Endothelial cell of umbilical vein (primary cell): ENCODE data around the gene LYZL4. TPM values are rescaled to one million over a fixed set of nuclear protein-coding genes. Genes with fewer than 3 reads are reported as not detected.

Experiments used
- BruUV-seq: library from RNA; stranded (reverse); fragments of 400-500 nt; replicated peaks from 2 replicates; lab custom pipeline; 2021; lab: Mats Ljungman, UMichigan
- CTCF ChIA-PET: fragments of 300-600, 350-600 bp; sonication (Branson Sonifier 250); formaldehyde crosslinking; loops from one replicate; lab custom pipeline; 2021; ENCODE audit warnings: antibody characterized with exemption, inconsistent platforms; lab: Charles Lee
- POLR2A ChIA-PET: fragments of 300-600, 350-600 bp; sonication (Branson Sonifier 250); formaldehyde crosslinking; loops from one replicate; lab custom pipeline; 2021; ENCODE audit warnings: antibody characterized with exemption, inconsistent platforms; lab: Charles Lee
- DNase-seq: peaks from one replicate; pipeline ENCODE4 v3.0.0-alpha.2; 2011; ENCODE audit warnings: low read depth, low spot score
- FAIRE-seq: peaks from 2 replicates; lab custom pipeline; 2011; peaks lifted over from hg19 to GRCh38; lab: Jason Lieb, UNC
- H2AFZ ChIP-seq: 2 replicates; pipeline ENCODE4 v1.6.0; 2012; ENCODE audit warnings: low read depth, low read length, control low read depth, inconsistent platforms
- H3K27ac ChIP-seq: 2 replicates; pipeline ENCODE4 v1.5.1; 2011; ENCODE audit warnings: low read depth, mild to moderate bottlenecking, control low read depth, low read length, moderate library complexity; ENCODE audit not compliant: insufficient read depth
- H3K27me3 ChIP-seq, 2 experiments: 2 replicates each; pipeline versions ENCODE4 v1.6.0 to v1.6.1; 2011; ENCODE audit warnings: low read length in 2 of 2, mixed read lengths in 1 of 2; ENCODE audit not compliant: control insufficient read depth in 2 of 2, insufficient read depth in 2 of 2
- H3K36me3 ChIP-seq, 2 experiments: 2 replicates in 1 of 2; 3 replicates in 1 of 2; pipeline ENCODE4 v1.5.1; 2011; ENCODE audit warnings: low read length in 2 of 2, mild to moderate bottlenecking in 1 of 2, moderate library complexity in 1 of 2; ENCODE audit not compliant: control insufficient read depth in 2 of 2, insufficient read depth in 2 of 2; ENCODE audit errors: extremely low read depth in 1 of 2
- H3K4me1 ChIP-seq: 3 replicates; pipeline ENCODE4 v1.5.1; 2011; ENCODE audit warnings: mild to moderate bottlenecking, low read length; ENCODE audit not compliant: control insufficient read depth, insufficient read depth; ENCODE audit errors: extremely low read depth
- H3K4me2 ChIP-seq: 2 replicates; pipeline ENCODE4 v1.6.1; 2011; ENCODE audit warnings: low read length, control low read depth, mixed read lengths; ENCODE audit not compliant: insufficient read depth
- H3K4me3 ChIP-seq, 3 experiments: fragments of 200-600 bp in 1 of 3; sonication (generic), shearing (Covaris generic) in 1 of 3; replicated peaks in 1 of 3; 2 replicates each; pipeline ENCODE4 v1.5.1; 2011 to 2016; ENCODE audit warnings: control low read depth in 3 of 3, low read length in 3 of 3, mild to moderate bottlenecking in 2 of 3, inconsistent platforms in 1 of 3, low read depth in 1 of 3, moderate library complexity in 1 of 3; ENCODE audit not compliant: insufficient read depth in 1 of 3
- H3K79me2 ChIP-seq: 2 replicates; pipeline ENCODE4 v1.6.0; 2012; ENCODE audit warnings: low read length, inconsistent platforms; ENCODE audit not compliant: control insufficient read depth, insufficient read depth
- H3K9ac ChIP-seq: replicated peaks from 2 replicates; pipeline ENCODE3; 2011; ENCODE audit warnings: low read length, control low read depth; ENCODE audit not compliant: insufficient read depth; ENCODE audit errors: extremely low read depth
- H3K9me1 ChIP-seq: replicated peaks from 3 replicates; pipeline ENCODE4 v1.6.0; 2011; ENCODE audit warnings: mild to moderate bottlenecking, low read length; ENCODE audit not compliant: control insufficient read depth, insufficient read depth; ENCODE audit errors: extremely low read depth
- H3K9me3 ChIP-seq: replicated peaks from 2 replicates; pipeline ENCODE4 v1.5.1; 2012; ENCODE audit warnings: low read length, inconsistent platforms; ENCODE audit not compliant: control insufficient read depth, insufficient read depth
- H4K20me1 ChIP-seq: replicated peaks from 2 replicates; pipeline ENCODE3; 2011; ENCODE audit warnings: mild to moderate bottlenecking, low read length; ENCODE audit not compliant: control insufficient read depth, insufficient read depth; ENCODE audit errors: extremely low read depth
- JUN ChIP-seq: IDR thresholded peaks from 2 replicates; pipeline ENCODE4 v1.6.1; 2011; ENCODE audit warnings: borderline replicate concordance, low read depth; ENCODE audit not compliant: insufficient read length, insufficient read depth
- MYC ChIP-seq: IDR thresholded peaks from one replicate; pipeline ENCODE4 v1.6.1; 2011; ENCODE audit warnings: mild to moderate bottlenecking, low read depth, low read length
- POLR2A ChIP-seq: IDR thresholded peaks from 2 replicates; pipeline ENCODE4 v1.6.1; 2012; ENCODE audit warnings: low read depth, mild to moderate bottlenecking, control low read depth, low read length
- POLR2AphosphoS5 ChIP-seq: IDR thresholded peaks from 2 replicates; pipeline ENCODE4 v1.6.1; 2012; ENCODE audit warnings: low read depth, mild to moderate bottlenecking, control low read depth, low read length, moderate library complexity; ENCODE audit not compliant: insufficient read depth
- dilution Hi-C: fragments of 300-500 bp; cut with MboI; formaldehyde crosslinking; loops from one replicate; pipeline ENCODE4 v1.15.0; 2019; ENCODE audit warnings: low sequenced_read_pairs; ENCODE audit not compliant: extremely low pct_ligation_motif_present
- intact Hi-C: fragments of 100-400 bp; cut with micrococcal nuclease; formaldehyde crosslinking; loops from one replicate; pipeline ENCODE4 v1.10.0; 2022
- polyA plus RNA-seq, 4 experiments: library from polyadenylated mRNA; depleted of rRNA in 3 of 4; stranded (reverse) in 3 of 4; unstranded in 1 of 4; fragments of >200 nt; gene quantifications; 2 replicates each; pipeline versions ENCODE4 v1.2.1 to v1.2.3, GENCODE V29; 2011 to 2012; ENCODE audit warnings: missing spikeins in 1 of 4
- total RNA-seq: library from RNA; stranded (reverse); gene quantifications from 2 replicates; pipeline ENCODE4 v1.2.3, GENCODE V29; 2021
- TF ChIP-seq, protein P1 (sequence below), 2 donors: IDR thresholded peaks; 1 replicate in 1 of 2; 2 replicates in 1 of 2; pipeline ENCODE4 v1.5.1; 2011; ENCODE audit warnings: low read length in 2 of 2, mild to moderate bottlenecking in 2 of 2, moderate library complexity in 2 of 2, control low read depth in 1 of 2, inconsistent platforms in 1 of 2, low read depth in 1 of 2; ENCODE audit not compliant: insufficient read depth in 1 of 2; ENCODE audit errors: extremely low read depth in 1 of 2
- TF ChIP-seq, protein P2 (sequence below): IDR thresholded peaks from 2 replicates; pipeline ENCODE4 v1.6.1; 2011; ENCODE audit not compliant: insufficient read depth, insufficient read length

The LYZL4 gene
- total and polyA plus RNA-seq, 2 donors (not counting 3 experiments of a cell fraction or from before 2014, with no cell fraction given) = 0.41 TPM; not detected in 1

DNA sequence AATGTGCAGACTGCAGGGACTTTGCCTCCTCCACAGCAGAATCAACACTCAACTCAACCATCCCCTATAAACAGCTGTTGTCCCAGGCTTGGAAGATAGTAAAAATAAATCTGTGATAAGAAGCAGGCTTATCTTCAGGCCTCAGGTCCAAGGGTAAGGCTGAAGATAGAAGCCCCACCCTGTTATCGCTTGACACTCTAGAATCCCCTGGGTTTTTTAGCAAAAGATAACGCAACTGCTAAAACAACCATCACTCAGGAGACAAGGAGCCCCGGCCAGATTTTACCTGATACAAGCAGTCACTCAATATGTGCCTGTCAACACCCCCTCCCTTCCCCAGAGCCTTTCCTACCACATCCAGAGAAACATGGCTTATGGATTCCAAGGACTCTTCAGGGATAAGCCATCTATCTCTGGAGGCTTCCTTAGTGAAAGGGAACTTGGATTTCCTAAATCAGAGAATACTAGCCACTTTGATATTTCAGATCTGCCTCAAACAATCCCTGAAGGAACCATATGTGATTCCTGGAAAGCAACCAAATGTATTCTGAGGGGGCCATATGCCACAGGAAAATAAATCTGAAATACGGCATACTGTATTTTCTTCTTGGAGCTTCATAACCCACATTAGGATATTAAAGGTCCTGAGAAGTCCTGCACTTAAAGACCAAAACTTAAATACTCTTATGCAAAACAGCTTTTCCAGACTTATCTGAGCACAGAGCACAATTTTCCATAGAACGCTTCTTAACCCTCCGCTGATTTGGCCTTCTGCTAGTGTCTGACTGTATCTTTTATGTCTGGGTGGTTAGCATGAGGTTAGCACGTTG lies 60.4 kb downstream of the LYZL4 start:
- Histone ChIP-seq H3K9me3 (no peaks in the 10 kb centered on the region), H3K4me2 (no peak overlapping the region), H3K9ac (no peak overlapping the region), H3K36me3 (no peaks in the 10 kb centered on the region), H3K27ac (no peak overlapping the region), H3K4me3 (no peak overlapping the region), H3K9me1 (no peaks in the 10 kb centered on the region), H2AFZ (no peak overlapping the region), H3K27me3 (no peaks in the 10 kb centered on the region), H3K4me1 (no peaks in the 10 kb centered on the region), H4K20me1 (no peaks in the 10 kb centered on the region), H3K79me2 (no peaks in the 10 kb centered on the region)
- CTCF ChIA-PET = no interaction called here
- intact Hi-C loops = no loop called here
- no peak for TF ChIP-seq POLR2AphosphoS5
- TF ChIP-seq, protein P1, sequence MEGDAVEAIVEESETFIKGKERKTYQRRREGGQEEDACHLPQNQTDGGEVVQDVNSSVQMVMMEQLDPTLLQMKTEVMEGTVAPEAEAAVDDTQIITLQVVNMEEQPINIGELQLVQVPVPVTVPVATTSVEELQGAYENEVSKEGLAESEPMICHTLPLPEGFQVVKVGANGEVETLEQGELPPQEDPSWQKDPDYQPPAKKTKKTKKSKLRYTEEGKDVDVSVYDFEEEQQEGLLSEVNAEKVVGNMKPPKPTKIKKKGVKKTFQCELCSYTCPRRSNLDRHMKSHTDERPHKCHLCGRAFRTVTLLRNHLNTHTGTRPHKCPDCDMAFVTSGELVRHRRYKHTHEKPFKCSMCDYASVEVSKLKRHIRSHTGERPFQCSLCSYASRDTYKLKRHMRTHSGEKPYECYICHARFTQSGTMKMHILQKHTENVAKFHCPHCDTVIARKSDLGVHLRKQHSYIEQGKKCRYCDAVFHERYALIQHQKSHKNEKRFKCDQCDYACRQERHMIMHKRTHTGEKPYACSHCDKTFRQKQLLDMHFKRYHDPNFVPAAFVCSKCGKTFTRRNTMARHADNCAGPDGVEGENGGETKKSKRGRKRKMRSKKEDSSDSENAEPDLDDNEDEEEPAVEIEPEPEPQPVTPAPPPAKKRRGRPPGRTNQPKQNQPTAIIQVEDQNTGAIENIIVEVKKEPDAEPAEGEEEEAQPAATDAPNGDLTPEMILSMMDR (IDR thresholded peaks at IDR 0.05; ENCODE audit: extremely low read depth in 1 of 2, insufficient read depth in 1 of 2, low read depth in 1 of 2, low read length in 2 of 2) = no peak
- TF ChIP-seq POLR2A = no peak
- no peak for TF ChIP-seq MYC
- TF ChIP-seq, protein P2, sequence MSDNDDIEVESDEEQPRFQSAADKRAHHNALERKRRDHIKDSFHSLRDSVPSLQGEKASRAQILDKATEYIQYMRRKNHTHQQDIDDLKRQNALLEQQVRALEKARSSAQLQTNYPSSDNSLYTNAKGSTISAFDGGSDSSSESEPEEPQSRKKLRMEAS = no peak
- TF ChIP-seq JUN = no peak
- FAIRE-seq = no peak
- no TSS peak for BruUV-seq
- DNase-seq = no peak
- dilution Hi-C loops = no loop called here
- POLR2A ChIA-PET = no interaction called here
